SK-N-SH treated with all-trans-retinoic acid at 6 μM for 48 hours (cell line): ENCODE measurements around the gene EYA4.
A peak's percentile ranks its signal among the peaks of the same experiment; 100 is the strongest.

Experiments
- ATAC-seq: fragments of 200-7000 bp; cut with Tn5 transposase; 3 replicates; pipeline ENCODE4 v1.9.1; 2020; ENCODE audit warnings: mild to moderate bottlenecking, moderate library complexity
- ARNTL ChIP-seq: fragments of 450-650 bp; formaldehyde crosslinking; IDR thresholded peaks from 2 replicates; pipeline ENCODE4 v1.5.0; 2020; ENCODE audit warnings: low read depth, mild to moderate bottlenecking, moderate library complexity, borderline replicate concordance
- BACH2 ChIP-seq: fragments of 250-450 bp; sonication (Bioruptor Pico); IDR thresholded peaks from 2 replicates; pipeline ENCODE4 v1.9.0; 2021; ENCODE audit warnings: mild to moderate bottlenecking, borderline replicate concordance
- ESRRG ChIP-seq: fragments of 250-450 bp; sonication (Bioruptor Pico); IDR thresholded peaks from 2 replicates; pipeline ENCODE4 v1.6.1; 2021; ENCODE audit warnings: mild to moderate bottlenecking
- GLIS3 ChIP-seq: fragments of 250-450 bp; sonication (Bioruptor Pico); IDR thresholded peaks from 2 replicates; pipeline ENCODE4 v1.5.0; 2020; ENCODE audit warnings: mild to moderate bottlenecking, moderate library complexity
- ISL1 ChIP-seq: fragments of 250-450 bp; sonication (Bioruptor Pico); IDR thresholded peaks from 2 replicates; pipeline ENCODE4 v2.1.2; 2022; ENCODE audit warnings: mild to moderate bottlenecking, moderate library complexity
- RARB ChIP-seq: fragments of 250-450 bp; sonication (Bioruptor Pico); IDR thresholded peaks from 2 replicates; pipeline ENCODE4 v1.8.0; 2021; ENCODE audit warnings: mild to moderate bottlenecking, moderate library complexity
- SNAI2 ChIP-seq: fragments of 250-450 bp; sonication (Bioruptor Pico); IDR thresholded peaks from 2 replicates; pipeline ENCODE4 v1.5.0; 2020; ENCODE audit warnings: mild to moderate bottlenecking, moderate library complexity
- TCF4 ChIP-seq: fragments of 250-450 bp; sonication (Bioruptor Pico); IDR thresholded peaks from 2 replicates; pipeline ENCODE4 v1.8.0; 2021; ENCODE audit warnings: mild to moderate bottlenecking, moderate library complexity, borderline replicate concordance
- TOX ChIP-seq: fragments of 250-450 bp; sonication (Bioruptor Pico); IDR thresholded peaks from 2 replicates; pipeline ENCODE4 v1.8.0; 2021; ENCODE audit warnings: mild to moderate bottlenecking, moderate library complexity, borderline replicate concordance
- ZC3H10 ChIP-seq: fragments of 250-450 bp; sonication (Bioruptor Pico); IDR thresholded peaks from 2 replicates; pipeline ENCODE4 v1.5.1; 2021; ENCODE audit warnings: mild to moderate bottlenecking, moderate library complexity
- ZFP30 ChIP-seq: fragments of 450-650 bp; formaldehyde crosslinking; IDR thresholded peaks from 2 replicates; pipeline ENCODE4 v1.5.0; 2022; ENCODE audit warnings: mild to moderate bottlenecking, moderate library complexity
- ZNF565 ChIP-seq: fragments of 450-650 bp; formaldehyde crosslinking; conservative IDR thresholded peaks from 2 replicates; pipeline ENCODE4 v1.5.0; 2020; ENCODE audit warnings: low read depth, mild to moderate bottlenecking, moderate library complexity
- ZNF70 ChIP-seq: fragments of 450-650 bp; formaldehyde crosslinking; IDR thresholded peaks from 2 replicates; pipeline ENCODE4 v1.5.0; 2020; ENCODE audit warnings: mild to moderate bottlenecking, moderate library complexity
- ZNF8 ChIP-seq: fragments of 450-650 bp; formaldehyde crosslinking; IDR thresholded peaks from 2 replicates; pipeline ENCODE4 v1.5.0; 2020; ENCODE audit warnings: mild to moderate bottlenecking, moderate library complexity
- TF ChIP-seq, protein P1 (sequence below): fragments of 250-450 bp; sonication (Bioruptor Pico); IDR thresholded peaks from 2 replicates; pipeline ENCODE4 v1.8.0; 2020; ENCODE audit warnings: mild to moderate bottlenecking, moderate library complexity, borderline replicate concordance
- TF ChIP-seq, protein P2 (sequence below): fragments of 250-450 bp; sonication (Bioruptor Pico); IDR thresholded peaks from 2 replicates; pipeline ENCODE4 v1.5.0; 2020; ENCODE audit warnings: mild to moderate bottlenecking, moderate library complexity
- TF ChIP-seq, protein P3 (sequence below): fragments of 250-450 bp; sonication (Bioruptor Pico); IDR thresholded peaks from 2 replicates; pipeline ENCODE4 v1.5.1; 2020; ENCODE audit warnings: low read depth, mild to moderate bottlenecking, moderate library complexity
- TF ChIP-seq, protein P4 (sequence below): fragments of 250-450 bp; sonication (Bioruptor Pico); IDR thresholded peaks from 2 replicates; pipeline ENCODE4 v1.5.1; 2021; ENCODE audit warnings: mild to moderate bottlenecking, moderate library complexity
- TF ChIP-seq, protein P5 (sequence below): fragments of 250-450 bp; sonication (Bioruptor Pico); IDR thresholded peaks from 2 replicates; pipeline ENCODE4 v1.8.0; 2021; ENCODE audit warnings: low read depth, mild to moderate bottlenecking, moderate library complexity, borderline replicate concordance

The EYA4 gene

DNA sequence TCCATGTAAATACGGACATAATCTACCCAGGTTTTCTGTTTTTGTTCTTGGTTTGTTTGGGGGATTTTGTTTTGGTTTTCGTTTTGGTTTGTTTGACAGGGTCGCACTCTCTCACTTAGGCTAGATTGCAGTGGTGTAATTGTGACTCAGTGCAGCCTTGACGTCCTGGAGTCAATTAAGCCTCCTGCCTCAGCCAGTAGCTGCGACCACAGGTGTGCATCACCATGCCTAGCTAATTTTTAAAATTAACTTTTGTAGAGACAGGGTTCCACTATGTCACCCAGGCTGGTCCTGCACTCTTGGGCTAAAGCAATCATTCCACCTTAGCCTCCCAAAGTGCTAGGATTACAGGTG lies 37.8 kb upstream of the EYA4 start:
- ATAC-seq, result peak; percentile 58; the same call in 2 of the 3 replicates
- TF ChIP-seq BACH2 (CRISPR knock-in tag) (no peak), GLIS3 (CRISPR knock-in tag) (no peak), ISL1 (no peak; the same call in 1 of the 2 replicates), ZNF70 (CRISPR knock-in tag) (no peak), TCF4 (CRISPR knock-in tag) (no peak), ZC3H10 (CRISPR knock-in tag) (no peak), RARB (CRISPR knock-in tag) (no peak), ZFP30 (CRISPR knock-in tag) (no peak)
- TF ChIP-seq, protein P1, sequence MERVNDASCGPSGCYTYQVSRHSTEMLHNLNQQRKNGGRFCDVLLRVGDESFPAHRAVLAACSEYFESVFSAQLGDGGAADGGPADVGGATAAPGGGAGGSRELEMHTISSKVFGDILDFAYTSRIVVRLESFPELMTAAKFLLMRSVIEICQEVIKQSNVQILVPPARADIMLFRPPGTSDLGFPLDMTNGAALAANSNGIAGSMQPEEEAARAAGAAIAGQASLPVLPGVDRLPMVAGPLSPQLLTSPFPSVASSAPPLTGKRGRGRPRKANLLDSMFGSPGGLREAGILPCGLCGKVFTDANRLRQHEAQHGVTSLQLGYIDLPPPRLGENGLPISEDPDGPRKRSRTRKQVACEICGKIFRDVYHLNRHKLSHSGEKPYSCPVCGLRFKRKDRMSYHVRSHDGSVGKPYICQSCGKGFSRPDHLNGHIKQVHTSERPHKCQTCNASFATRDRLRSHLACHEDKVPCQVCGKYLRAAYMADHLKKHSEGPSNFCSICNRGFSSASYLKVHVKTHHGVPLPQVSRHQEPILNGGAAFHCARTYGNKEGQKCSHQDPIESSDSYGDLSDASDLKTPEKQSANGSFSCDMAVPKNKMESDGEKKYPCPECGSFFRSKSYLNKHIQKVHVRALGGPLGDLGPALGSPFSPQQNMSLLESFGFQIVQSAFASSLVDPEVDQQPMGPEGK (CRISPR knock-in tag), result no peak
- TF ChIP-seq, protein P2, sequence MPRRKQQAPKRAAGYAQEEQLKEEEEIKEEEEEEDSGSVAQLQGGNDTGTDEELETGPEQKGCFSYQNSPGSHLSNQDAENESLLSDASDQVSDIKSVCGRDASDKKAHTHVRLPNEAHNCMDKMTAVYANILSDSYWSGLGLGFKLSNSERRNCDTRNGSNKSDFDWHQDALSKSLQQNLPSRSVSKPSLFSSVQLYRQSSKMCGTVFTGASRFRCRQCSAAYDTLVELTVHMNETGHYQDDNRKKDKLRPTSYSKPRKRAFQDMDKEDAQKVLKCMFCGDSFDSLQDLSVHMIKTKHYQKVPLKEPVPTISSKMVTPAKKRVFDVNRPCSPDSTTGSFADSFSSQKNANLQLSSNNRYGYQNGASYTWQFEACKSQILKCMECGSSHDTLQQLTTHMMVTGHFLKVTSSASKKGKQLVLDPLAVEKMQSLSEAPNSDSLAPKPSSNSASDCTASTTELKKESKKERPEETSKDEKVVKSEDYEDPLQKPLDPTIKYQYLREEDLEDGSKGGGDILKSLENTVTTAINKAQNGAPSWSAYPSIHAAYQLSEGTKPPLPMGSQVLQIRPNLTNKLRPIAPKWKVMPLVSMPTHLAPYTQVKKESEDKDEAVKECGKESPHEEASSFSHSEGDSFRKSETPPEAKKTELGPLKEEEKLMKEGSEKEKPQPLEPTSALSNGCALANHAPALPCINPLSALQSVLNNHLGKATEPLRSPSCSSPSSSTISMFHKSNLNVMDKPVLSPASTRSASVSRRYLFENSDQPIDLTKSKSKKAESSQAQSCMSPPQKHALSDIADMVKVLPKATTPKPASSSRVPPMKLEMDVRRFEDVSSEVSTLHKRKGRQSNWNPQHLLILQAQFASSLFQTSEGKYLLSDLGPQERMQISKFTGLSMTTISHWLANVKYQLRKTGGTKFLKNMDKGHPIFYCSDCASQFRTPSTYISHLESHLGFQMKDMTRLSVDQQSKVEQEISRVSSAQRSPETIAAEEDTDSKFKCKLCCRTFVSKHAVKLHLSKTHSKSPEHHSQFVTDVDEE (CRISPR knock-in tag), result no peak
- TF ChIP-seq, protein P3, sequence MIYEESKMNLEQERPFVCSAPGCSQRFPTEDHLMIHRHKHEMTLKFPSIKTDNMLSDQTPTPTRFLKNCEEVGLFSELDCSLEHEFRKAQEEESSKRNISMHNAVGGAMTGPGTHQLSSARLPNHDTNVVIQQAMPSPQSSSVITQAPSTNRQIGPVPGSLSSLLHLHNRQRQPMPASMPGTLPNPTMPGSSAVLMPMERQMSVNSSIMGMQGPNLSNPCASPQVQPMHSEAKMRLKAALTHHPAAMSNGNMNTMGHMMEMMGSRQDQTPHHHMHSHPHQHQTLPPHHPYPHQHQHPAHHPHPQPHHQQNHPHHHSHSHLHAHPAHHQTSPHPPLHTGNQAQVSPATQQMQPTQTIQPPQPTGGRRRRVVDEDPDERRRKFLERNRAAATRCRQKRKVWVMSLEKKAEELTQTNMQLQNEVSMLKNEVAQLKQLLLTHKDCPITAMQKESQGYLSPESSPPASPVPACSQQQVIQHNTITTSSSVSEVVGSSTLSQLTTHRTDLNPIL (CRISPR knock-in tag), result no peak

DNA sequence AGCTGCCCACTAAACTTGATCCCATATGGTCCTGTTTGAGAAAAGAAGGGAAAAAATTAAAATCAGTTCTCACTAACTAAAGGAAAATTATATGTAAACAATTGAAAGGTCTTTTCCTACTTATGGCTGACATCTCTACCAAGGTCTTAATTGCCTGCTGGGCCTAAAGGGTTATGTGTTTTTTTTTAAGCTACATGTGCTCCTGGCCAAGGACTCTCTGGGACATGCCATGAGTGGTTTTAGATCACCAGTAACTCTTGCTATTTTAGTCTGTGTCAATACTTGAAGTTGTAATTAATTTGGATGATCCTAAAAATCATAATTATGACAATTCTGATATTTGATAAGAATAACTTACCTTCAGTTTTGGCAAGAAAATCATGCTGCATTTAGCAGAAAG lies 35.9 kb upstream of the EYA4 start:
- no peak for ATAC-seq
- TF ChIP-seq ESRRG (no peak), ARNTL (CRISPR knock-in tag) (no peak), TOX (CRISPR knock-in tag) (no peak), ISL1 (no peak), ZNF8 (CRISPR knock-in tag) (no peak), ZC3H10 (CRISPR knock-in tag) (no peak), ZNF70 (CRISPR knock-in tag) (no peak), ZNF565 (CRISPR knock-in tag) (no peak), SNAI2 (CRISPR knock-in tag) (no peak)
- TF ChIP-seq, protein P4, sequence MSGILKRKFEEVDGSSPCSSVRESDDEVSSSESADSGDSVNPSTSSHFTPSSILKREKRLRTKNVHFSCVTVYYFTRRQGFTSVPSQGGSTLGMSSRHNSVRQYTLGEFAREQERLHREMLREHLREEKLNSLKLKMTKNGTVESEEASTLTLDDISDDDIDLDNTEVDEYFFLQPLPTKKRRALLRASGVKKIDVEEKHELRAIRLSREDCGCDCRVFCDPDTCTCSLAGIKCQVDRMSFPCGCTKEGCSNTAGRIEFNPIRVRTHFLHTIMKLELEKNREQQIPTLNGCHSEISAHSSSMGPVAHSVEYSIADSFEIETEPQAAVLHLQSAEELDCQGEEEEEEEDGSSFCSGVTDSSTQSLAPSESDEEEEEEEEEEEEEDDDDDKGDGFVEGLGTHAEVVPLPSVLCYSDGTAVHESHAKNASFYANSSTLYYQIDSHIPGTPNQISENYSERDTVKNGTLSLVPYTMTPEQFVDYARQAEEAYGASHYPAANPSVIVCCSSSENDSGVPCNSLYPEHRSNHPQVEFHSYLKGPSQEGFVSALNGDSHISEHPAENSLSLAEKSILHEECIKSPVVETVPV (CRISPR knock-in tag), result no peak
- TF ChIP-seq, protein P3 (CRISPR knock-in tag), result no peak

DNA sequence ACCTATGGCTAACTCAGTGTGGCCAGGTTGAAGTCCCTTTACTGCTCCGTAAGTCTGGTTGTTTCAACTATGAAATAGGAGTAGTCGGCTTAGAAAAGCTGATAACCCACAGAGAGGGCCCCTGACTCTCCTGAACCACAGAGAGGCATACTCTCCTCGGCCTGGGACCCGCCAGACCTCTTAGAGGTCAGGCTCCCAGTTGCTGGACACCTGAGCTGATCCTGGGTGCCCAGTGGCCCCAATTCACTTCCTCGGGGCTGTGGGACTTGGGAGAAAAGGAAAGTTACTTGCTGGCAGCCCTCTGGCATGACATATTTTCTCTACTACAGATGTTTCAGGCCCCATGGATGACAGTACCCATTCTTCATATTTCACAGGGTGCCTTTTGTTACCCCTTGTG lies 34.2 kb upstream of the EYA4 start:
- no peak for ATAC-seq
- TF ChIP-seq TOX (CRISPR knock-in tag), result no peak
- no peak for TF ChIP-seq ESRRG
- TF ChIP-seq GLIS3 (CRISPR knock-in tag), result no peak
- TF ChIP-seq ZFP30 (CRISPR knock-in tag), result no peak
- TF ChIP-seq, protein P2 (CRISPR knock-in tag), result no peak
- TF ChIP-seq ISL1, result no peak
- TF ChIP-seq ZNF8 (CRISPR knock-in tag), result no peak
- TF ChIP-seq, protein P3 (CRISPR knock-in tag), result no peak
- TF ChIP-seq ARNTL (CRISPR knock-in tag), result no peak
- TF ChIP-seq, protein P5, sequence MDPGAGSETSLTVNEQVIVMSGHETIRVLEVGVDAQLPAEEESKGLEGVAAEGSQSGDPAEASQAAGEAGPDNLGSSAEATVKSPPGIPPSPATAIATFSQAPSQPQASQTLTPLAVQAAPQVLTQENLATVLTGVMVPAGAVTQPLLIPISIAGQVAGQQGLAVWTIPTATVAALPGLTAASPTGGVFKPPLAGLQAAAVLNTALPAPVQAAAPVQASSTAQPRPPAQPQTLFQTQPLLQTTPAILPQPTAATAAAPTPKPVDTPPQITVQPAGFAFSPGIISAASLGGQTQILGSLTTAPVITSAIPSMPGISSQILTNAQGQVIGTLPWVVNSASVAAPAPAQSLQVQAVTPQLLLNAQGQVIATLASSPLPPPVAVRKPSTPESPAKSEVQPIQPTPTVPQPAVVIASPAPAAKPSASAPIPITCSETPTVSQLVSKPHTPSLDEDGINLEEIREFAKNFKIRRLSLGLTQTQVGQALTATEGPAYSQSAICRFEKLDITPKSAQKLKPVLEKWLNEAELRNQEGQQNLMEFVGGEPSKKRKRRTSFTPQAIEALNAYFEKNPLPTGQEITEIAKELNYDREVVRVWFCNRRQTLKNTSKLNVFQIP (CRISPR knock-in tag), result no peak
